NCI-H2171 (cell line): ENCODE results near the gene SLITRK6.
"Not testable (repeated sequence)": the region's sequence is repeated elsewhere in the genome, so short reads cannot be mapped to it uniquely, and the experiment has no call there.

Source experiments
- DNase-seq: peaks from one replicate; lab custom pipeline; 2025; lab: John Stamatoyannopoulos, UW

The SLITRK6 gene, protein sequence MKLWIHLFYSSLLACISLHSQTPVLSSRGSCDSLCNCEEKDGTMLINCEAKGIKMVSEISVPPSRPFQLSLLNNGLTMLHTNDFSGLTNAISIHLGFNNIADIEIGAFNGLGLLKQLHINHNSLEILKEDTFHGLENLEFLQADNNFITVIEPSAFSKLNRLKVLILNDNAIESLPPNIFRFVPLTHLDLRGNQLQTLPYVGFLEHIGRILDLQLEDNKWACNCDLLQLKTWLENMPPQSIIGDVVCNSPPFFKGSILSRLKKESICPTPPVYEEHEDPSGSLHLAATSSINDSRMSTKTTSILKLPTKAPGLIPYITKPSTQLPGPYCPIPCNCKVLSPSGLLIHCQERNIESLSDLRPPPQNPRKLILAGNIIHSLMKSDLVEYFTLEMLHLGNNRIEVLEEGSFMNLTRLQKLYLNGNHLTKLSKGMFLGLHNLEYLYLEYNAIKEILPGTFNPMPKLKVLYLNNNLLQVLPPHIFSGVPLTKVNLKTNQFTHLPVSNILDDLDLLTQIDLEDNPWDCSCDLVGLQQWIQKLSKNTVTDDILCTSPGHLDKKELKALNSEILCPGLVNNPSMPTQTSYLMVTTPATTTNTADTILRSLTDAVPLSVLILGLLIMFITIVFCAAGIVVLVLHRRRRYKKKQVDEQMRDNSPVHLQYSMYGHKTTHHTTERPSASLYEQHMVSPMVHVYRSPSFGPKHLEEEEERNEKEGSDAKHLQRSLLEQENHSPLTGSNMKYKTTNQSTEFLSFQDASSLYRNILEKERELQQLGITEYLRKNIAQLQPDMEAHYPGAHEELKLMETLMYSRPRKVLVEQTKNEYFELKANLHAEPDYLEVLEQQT

DNA sequence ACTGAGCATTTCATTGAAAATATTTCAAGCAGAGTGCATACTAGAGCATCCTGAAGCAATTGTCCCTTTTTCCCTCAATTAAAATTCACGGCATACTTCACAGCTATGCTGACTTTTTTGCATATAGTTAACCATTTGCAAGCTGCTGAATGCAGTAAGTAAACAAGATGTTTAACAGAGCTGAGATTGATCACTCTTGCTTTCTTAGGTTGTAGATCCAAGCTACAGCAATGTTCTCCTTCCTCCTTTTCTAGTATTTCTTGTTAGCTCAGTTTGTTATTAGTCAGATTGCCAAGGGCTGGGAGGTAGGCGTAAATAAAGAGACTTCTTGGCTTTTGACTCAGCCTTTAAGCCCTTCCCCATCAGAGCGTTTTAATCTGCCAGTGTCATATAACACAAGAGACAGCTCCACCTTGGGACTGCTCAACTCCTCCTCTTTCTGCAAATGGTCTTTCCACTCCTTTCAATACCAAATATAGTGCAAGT lies at the start of gene SLITRK6:
TSS of gene SLITRK6 (minus strand) at position 323 of the 486 bp plus-strand sequence. CDS start 2,911 bp downstream, outside the sequence.
- DNase-seq = no peak

DNA sequence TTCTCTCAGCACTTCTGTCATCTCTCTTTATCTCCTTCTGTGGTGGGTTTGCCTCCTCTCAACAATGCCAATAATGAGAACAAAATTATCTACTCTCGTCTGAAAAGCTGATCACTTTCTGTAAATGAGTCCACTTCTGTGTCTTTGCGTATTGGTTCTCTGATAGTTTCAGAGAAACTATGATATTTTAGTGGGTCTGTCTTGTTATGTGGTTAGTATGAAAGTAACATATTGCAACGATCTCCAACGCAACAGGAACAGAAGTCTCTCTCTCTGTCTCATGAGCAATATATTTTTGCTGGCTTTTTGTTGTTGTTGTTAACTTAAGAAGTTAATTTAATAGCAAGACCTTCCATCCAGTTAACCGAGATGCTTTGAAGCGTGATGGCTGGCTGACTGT lies 47.8 kb upstream of the SLITRK6 start:
- DNase-seq = no peak

DNA sequence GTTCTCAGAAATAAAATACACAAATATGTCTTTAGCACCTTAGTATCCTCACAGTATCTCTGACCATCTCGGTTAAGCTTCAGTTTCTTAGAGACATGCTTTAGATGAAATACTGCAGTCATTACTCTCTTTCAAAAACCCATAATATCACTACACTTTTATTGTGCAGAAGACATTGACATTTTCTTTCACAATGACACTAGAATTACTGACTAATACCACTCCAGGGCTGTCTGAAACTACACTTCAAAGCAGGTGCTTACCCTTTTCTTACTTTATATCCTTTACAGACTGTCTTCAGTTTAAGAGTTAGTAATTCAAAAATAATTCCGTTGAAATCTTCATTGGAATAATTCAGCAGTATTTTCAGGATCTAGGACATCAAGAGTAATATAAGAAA lies 42.2 kb upstream of the SLITRK6 start:
- DNase-seq = no peak

DNA sequence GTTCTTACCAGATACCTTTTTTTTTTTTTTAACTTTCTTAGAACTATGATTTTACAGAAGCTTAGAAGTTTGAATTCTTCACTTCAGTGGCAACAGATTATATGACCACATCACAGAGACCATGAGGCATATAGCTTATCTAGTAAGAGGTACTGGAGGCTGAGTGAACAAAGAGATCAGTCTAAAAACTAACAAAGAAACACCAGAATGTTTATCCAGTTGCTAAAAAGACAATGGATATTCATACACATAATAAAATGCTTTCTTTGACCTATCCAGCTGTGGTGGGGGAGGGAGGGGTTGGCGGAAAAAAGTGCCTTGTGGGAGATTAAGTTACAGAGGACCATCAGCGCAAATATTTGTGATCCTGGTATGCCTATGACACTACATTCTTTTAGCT lies 34.7 kb upstream of the SLITRK6 start:
- DNase-seq = no peak

DNA sequence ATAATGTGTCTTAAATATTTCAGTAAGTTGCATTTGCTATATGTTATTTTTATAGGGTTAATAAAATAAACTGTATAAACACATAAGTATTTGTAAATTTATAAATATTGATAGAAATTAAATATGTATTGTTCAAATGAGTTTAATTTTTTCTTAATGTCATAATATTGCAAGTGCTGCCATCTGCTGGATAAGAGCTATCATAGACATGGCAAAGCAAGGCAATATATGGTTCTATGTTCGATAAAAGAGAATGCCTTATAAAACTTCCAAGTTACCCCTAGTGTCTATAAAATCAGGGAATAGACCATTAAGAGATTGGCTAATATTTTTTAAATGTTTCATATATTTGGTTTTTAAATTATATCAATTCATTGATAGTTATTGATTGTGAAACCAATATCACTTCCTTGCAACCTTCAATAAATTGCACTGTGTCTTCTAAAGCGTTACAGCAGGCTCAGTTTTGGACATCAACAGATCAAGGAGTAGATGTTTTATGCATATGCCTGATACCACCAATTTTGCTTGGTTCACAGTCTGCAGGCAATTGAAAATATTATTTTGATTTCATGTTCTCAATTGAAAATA lies 29.0 kb upstream of the SLITRK6 start:
- no peak for DNase-seq

DNA sequence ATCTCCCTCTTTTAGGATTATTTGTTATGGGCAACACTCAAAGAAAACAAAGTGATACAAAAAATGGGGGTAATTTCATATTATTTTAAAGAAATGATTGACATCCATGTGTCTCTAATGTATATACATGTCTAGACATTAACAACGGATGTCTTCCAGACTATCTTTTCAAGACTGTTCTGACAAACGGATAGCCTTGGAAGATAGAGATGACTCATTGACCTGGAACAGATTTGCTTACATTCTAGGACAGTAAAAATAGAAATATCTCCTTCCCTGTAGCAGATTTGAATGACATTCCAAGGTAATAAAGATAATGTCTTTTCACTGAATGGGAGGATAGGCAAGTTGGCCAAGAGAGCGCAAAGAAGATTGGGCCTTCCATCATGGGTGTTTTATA lies 26.2 kb upstream of the SLITRK6 start:
- no peak for DNase-seq

DNA sequence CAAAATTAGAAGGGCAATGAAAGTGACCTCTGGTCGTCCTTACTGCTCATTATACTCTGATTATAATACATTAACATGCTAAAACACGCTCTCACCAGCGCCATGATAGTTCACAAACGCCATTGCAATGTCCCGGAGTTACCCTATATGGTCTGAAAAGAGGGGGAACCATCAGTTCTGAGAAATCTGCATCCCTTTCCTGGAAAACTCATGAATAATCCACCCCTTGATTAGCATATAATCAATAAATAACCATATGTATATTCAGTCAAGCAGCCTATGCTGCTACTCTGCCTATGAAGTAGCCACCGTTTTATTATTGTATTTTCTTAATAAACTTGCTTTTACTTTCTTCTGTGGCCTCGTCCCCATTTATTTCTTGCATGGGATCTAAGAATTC lies 24.6 kb upstream of the SLITRK6 start:
- no peak for DNase-seq

DNA sequence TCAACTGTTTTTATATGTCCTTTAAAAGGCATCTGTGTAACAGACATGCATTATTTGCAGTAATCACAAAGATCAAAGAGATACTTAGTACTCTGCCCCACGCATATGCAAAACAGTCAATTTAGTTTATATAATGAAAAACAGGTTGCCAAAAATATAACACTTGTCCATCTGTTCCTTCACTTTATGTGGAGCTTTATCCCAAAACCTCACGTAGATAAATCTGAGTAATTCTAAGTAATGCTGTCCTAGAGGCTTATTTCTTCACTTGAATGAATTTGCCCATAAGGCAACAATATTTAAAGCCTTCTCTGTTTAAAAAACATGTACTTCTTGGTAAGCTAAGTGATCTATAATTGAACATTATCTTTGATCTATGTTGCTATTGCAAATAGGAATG lies 20.3 kb upstream of the SLITRK6 start:
- no peak for DNase-seq

DNA sequence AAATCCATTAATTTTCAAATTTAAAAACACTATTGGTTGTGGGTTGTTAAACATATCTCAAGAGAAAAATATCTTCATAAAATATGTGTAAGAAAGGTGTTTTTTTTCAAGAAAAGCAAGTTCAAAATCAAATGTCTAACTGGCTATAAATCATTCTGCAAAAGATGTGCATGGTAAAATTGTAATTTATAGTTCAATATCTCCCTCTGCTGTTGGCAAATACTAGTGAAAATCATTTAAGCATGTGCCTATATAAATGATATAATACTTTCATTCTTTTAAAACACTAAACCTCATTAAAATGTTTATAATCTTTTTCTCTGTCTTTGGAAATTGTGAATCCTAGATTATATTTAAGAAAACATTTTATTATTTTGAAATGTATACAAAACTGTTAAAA lies 17.2 kb upstream of the SLITRK6 start:
- DNase-seq = no peak

DNA sequence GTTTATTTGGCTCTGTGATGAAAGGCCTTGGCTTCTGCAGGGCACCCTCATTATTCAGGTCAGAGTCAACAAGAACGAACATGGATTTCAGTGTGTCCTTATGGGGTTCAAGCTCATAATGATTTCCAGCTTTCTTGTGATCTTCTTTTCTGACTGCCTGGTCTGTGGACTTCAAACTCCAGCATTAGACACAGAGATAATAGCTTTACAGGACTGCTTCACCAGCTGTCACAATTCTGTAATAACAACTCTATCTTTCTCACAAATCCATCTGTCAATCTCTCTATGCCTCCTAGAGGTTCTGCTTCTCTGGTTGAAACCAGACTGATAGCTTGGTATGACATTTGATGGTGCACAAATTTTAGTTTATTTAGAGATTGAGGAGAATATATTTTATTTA lies 13.1 kb upstream of the SLITRK6 start:
- DNase-seq = no peak

DNA sequence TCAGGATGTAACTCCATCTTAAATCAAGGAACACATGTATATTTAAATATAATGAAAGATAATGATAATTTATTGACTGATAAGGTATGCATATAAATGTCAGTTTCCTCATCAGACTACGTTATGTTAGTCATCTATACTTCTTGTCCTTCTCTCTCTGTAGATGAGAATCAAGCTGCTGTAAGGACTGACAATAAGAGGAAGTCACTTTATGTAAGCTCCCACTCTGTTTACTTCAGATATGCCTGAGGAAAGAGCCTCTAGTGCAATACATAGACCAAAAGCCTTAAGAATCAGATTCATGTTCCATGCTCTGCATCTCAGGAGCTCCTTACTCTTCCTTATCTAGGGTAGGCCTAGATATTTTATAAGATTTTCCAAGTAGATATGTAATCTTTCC lies 9.6 kb upstream of the SLITRK6 start:
- no peak for DNase-seq

DNA sequence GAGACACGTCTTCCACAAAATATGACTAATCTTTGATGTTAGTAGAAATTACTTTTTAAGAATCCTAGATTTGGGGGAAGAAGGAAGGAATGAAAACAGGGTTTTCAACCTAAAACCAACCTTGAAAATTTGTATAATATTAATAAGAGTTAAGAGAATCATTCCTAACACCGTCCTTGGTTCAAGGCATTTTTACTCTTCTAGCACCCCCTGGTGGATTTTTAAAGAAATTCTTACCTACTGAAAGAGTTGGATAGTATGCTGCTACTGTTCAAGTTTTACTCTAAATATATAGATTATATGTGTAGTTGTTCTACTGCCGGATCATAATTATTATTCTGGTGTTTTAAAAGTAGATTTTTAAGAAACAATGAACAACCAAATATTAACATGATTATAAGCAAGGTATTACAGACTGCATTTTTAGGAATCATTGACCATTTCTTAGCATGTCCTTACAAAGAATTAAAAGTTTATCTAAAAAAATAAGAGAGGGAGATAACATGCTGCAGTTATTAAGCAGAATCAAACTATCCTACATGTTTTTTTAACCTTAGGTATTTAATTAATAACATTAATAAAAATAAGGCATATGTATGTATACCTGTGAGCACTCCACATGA lies 7.4 kb upstream of the SLITRK6 start:
- peak; percentile 24 for DNase-seq

DNA sequence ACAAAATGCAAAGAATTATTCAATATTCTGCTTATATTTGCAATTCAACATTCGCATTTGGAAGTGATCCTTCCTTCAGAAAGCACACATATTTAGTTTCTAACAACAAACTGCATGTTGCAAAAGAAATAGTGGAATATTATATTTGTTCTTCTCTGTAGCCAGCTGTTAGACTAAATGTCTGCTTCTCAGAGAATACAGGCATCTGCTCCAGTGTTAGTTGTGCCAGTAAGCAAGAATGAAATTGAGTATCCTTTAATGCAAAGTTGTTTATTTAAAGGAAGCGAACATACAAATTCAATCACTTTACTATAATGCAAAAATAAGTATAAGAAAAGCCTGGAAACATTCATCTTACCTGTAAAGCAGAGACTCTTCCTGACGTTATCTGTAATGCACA lies 663 bp downstream of the SLITRK6 start:
- no peak for DNase-seq

DNA sequence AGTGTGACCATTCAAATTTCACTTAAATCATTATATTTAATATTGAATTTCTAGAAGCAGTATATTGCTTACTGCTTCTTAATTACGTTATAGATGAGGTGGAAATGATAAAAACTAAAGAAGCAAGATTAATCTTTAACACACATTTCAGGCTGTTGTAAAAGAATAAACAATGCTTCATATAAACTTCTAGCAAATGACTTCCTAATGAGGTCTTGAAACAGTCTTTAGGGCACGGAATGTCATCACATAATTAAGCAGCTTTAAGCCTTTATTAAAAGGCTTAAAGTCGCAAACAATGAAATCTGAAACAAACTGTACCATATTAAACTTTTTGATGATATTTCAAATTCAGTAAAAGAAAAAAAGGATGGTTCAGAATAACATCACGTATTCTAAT lies 1.9 kb downstream of the SLITRK6 start:
- DNase-seq = no peak

DNA sequence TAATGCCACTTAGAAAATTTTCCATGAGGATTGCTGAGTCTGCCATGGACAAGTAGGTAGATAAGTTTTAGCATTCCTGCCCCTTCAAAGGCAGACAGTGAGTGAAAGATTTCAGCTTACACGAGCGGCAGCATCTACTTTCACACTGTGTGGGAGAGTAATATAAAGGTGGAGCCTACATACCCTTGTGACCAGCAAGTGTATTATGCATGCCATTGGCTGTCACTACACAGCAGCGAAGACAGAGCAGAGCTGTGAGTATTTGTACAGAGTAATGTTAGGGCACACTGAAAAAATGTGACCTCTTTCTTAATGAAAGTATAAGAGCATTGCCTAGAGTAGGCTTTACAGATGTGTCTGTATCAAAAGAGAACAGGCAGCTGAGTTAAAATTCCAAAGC lies 14.0 kb downstream of the SLITRK6 start:
- DNase-seq = no peak

DNA sequence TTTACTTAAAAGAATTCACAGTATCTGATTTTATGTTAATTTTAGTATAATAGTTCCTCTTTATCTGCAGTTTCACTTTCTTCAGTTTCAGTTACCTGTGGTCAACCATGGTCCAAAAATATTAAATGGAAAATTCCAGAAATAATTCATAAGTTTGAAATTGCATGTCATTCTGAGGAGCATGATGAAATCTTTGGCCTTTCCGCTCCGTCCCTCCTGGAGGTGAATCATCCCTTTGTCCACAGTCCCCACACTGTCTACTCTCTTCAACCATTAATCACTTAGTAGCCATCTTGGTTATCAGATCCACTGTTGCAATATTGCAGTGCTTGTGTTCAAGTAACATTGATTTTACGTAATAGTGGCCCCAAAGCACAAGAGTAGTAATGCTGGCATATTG lies 26.9 kb downstream of the SLITRK6 start:
- DNase-seq = no peak

DNA sequence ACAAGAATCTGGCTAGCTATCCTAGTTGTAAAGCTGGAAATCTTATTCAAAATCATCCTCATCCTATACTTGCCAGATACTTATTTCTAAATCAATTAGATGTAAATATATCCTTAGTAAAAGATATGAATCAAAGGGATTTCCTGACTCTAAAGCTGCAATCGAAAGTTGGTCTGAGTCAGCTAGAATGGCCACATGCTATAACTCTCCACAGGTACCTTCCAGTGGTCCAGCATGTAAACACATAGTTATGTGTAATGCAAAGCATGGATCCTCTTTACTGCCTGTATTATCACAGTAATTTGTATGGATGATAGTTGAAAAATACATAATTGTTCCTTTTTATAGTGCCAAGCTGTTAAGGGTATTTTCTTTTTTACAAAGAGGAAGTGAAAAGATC lies 27.4 kb downstream of the SLITRK6 start:
- no peak for DNase-seq

DNA sequence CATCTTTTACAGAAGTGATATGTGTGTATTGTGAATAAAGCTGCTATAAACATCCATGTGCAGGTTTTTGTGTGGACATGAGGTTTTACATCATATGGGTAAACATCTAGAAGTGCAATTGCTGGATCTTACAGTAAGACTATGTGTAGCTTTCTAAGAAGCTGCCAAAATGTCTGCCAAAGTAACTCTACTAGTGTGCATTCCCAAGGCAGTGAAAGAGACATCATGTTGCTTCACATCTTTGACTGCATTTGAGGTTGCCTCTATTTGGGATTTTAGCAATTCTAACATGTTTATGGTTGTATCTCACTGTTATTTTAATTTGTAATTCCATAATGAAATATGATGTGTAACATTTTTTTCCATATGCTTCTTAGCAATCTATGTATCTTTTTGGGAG lies 30.3 kb downstream of the SLITRK6 start:
- no peak for DNase-seq

DNA sequence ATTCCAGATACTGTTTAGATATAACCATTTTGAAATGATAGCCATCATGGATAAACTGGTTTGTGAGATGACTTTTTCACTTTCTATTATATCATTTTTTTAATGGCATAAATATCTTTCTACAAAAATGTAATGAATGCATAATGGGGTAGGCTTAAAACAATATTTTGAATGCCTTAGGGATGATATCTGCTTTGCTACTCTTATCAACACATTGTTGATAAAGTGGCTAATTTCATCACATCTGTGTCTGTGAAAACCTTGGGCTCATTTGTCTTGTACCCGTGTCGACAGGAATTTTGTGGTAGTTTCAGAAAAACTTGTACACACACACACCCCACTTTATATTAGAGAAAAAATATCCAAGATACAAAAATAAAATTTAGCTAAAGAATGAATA lies 44.1 kb downstream of the SLITRK6 start:
- DNase-seq = no peak

DNA sequence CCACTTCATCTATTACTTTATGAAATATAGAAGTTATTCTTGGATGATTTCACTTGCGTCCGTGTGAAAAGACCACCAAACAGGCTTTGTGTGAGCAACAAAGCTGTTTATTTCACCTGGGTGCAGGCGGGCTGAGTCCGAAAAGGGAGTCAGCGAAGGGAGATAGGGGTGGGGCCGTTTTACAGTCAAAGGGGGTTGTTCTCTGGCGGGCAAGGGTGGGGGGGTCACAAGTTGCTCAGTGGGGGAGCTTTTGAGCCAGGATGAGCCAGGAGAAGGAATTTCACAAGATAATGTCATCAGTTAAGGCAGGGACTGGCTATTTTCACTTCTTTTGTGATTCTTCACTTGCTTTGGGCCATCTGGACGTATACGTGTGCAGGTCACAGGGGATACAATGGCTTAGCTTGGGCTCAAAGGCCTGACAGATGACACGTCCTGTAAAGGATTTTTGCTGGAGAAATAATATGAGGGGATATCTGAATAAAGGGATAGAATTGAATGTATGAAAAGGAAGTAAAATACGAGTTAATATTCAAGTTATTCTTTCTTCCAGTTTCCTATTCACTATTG lies 55.9 kb downstream of the SLITRK6 start:
- not testable (repeated sequence) for DNase-seq
